ENCODE measurements around the gene XPOT.

The XPOT gene

GRCh38 chr12:64497484-64497883 lies 93.3 kb downstream of the XPOT start:
- TF ChIP-seq CTCF (IDR thresholded peaks at IDR 0.05; ENCODE audit: low read length, missing control alignments): no peak
- H3K4me3 ChIP-seq (replicated peaks; ENCODE audit: low read depth, low read length): no peak overlapping the region
- no peak for DNase-seq (ENCODE audit: low read depth)

- DNase-seq (ENCODE audit: low read depth): no peak
- TF ChIP-seq CTCF (IDR thresholded peaks at IDR 0.05; ENCODE audit: low read length, missing control alignments): no peak
- no peak overlapping the region for H3K4me3 ChIP-seq (replicated peaks; ENCODE audit: low read depth, low read length)
Observed at GRCh38 chr12:64497903-64498302, 93.7 kb downstream of the XPOT start.

DNA sequence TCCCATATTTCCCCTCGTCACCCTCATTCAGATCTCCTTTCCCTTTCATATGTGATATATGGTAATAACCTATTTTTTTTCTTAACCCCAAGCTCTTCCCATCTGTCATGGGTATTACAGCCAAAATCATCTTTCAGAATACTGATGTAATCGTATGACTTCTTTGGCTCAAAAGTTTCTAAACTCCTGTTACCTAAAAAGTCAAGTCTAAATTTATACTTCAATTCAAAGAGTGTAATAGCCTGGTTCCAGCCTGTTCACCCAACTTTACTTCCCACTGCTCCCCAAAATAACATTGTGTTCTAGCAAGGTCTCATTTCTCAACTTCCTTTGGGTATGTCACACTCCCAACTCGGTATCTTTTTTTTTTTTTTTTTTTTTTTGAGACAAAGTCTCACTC lies 96.2 kb downstream of the XPOT start:
- H3K4me3 ChIP-seq (replicated peaks; ENCODE audit: low read depth, low read length): no peak overlapping the region
- no peak for TF ChIP-seq CTCF (IDR thresholded peaks at IDR 0.05; ENCODE audit: low read length, missing control alignments)
- no peak for DNase-seq (ENCODE audit: low read depth)

Measured in fibroblast of pulmonary artery (primary cell).